GM12892 (cell line): ENCODE results near the gene CORIN.

Source experiments
- POLR2A ChIP-seq: IDR thresholded peaks from 2 replicates; pipeline ENCODE4 v1.6.1; 2011; ENCODE audit warnings: low read depth, low read length, control low read depth
- POLR2AphosphoS5 ChIP-seq: IDR thresholded peaks from 2 replicates; pipeline ENCODE4 v1.6.1; 2011; ENCODE audit warnings: low read depth, low read length, control low read depth
- TAF1 ChIP-seq: IDR thresholded peaks from 2 replicates; pipeline ENCODE4 v1.6.1; 2011; ENCODE audit warnings: low read depth, mild to moderate bottlenecking, control low read depth, low read length, borderline replicate concordance

DNA sequence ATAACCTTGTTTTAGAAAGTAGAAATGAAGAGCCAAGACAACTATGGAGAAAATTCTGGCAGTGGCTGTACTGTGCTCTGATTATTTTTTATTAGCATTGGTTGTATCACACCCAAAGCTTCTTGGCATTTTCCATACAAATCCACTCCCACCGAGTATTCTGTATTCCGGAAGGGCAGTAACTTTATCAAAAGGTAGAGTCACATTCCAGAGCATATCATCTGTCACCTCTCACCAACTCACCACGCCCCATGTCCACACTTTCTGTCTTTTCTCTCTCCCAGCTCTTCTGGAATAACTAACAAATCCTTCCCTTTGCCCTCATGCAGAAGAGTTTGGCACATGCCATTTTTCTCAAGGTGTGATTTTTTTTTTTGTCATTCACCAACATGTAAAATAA, 52.7 kb downstream of the CORIN start:
- TF ChIP-seq POLR2A (no peak), POLR2AphosphoS5 (no peak), TAF1 (no peak)
